ENCODE data around the gene NEMP2. TPM values are rescaled to one million over a fixed set of nuclear protein-coding genes. Genes with fewer than 3 reads are reported as not detected.

The NEMP2 gene
- polyA plus RNA-seq, 1 donor (not counting 4 experiments of a cell fraction or from before 2014, with no cell fraction given) = 2.1 TPM

GRCh38 chr2:190535586-190535985 is 1.1 kb upstream of the NEMP2 start:
- no peaks in the 10 kb centered on the region for H4K20me1 ChIP-seq (ENCODE audit: control insufficient read depth, extremely low read depth, insufficient read depth, low read length)
- peaks cover 6% of the 10 kb centered on the region for H3K9me3 ChIP-seq (ENCODE audit: control insufficient read depth, low read depth, low read length)
- peaks cover 29% of the 10 kb centered on the region for H3K4me1 ChIP-seq (ENCODE audit: control insufficient read depth, extremely low read depth, insufficient read depth, low read length)
- no peaks in the 10 kb centered on the region for H3K27me3 ChIP-seq (ENCODE audit: control insufficient read depth, extremely low read depth, insufficient read depth, low read length)
- no peak for TF ChIP-seq CTCF (optimal IDR thresholded peaks at IDR 0.05 in 1 of 3, IDR thresholded peaks at IDR 0.05 in 1 of 3, conservative IDR thresholded peaks at IDR 0.05 in 1 of 3; ENCODE audit: extremely low read depth in 1 of 3, insufficient read depth in 2 of 3, low read length in 3 of 3)
- no peak for TF ChIP-seq EZH2 (IDR thresholded peaks at IDR 0.05; ENCODE audit: low read length)
- peak overlapping the region; percentile 55 to 89 (median 82) for H3K4me3 ChIP-seq (ENCODE audit: control insufficient read depth in 2 of 3, extremely low read depth in 1 of 3, insufficient read depth in 2 of 3, low read depth in 1 of 3, low read length in 3 of 3)
- peaks cover 3% of the 10 kb centered on the region for H3K79me2 ChIP-seq (ENCODE audit: control insufficient read depth, insufficient read depth, low read length)
- no peak overlapping the region for H2AFZ ChIP-seq (ENCODE audit: control insufficient read depth, low read length)
- no peaks in the 10 kb centered on the region for H3K36me3 ChIP-seq (ENCODE audit: control insufficient read depth in 2 of 2, extremely low read depth in 1 of 2, insufficient read depth in 2 of 2, low read length in 2 of 2)
- H3K9me1 ChIP-seq (ENCODE audit: control insufficient read depth, extremely low read depth, insufficient read depth, low read length) = no peaks in the 10 kb centered on the region
- FAIRE-seq = no peak
- H3K4me2 ChIP-seq (ENCODE audit: control insufficient read depth, extremely low read depth, insufficient read depth, low read depth, low read length) = peak overlapping the region; percentile 95
- H3K9ac ChIP-seq (ENCODE audit: control insufficient read depth, extremely low read depth, insufficient read depth, low read length) = peak overlapping the region; percentile 86
- dilution Hi-C loops (cut with MboI; ENCODE audit: extremely low pct_ligation_motif_present, low sequenced_read_pairs) = no loop called here
- no peak for DNase-seq (ENCODE audit: low read depth, low spot score)
- H3K27ac ChIP-seq (ENCODE audit: control insufficient read depth, insufficient read depth, low read length) = peak overlapping the region; percentile 86

- Histone ChIP-seq H4K20me1 (ENCODE audit: control insufficient read depth, extremely low read depth, insufficient read depth, low read length) (no peaks in the 10 kb centered on the region), H3K4me2 (ENCODE audit: control insufficient read depth, extremely low read depth, insufficient read depth, low read depth, low read length) (peak overlapping the region; percentile 95), H3K9me1 (ENCODE audit: control insufficient read depth, extremely low read depth, insufficient read depth, low read length) (no peaks in the 10 kb centered on the region), H3K4me3 (ENCODE audit: control insufficient read depth in 2 of 3, extremely low read depth in 1 of 3, insufficient read depth in 2 of 3, low read depth in 1 of 3, low read length in 3 of 3) (peak overlapping the region; percentile 55 to 89 (median 82)), H3K4me1 (ENCODE audit: control insufficient read depth, extremely low read depth, insufficient read depth, low read length) (peaks cover 34% of the 10 kb centered on the region), H3K27ac (ENCODE audit: control insufficient read depth, insufficient read depth, low read length) (peak overlapping the region; percentile 86), H3K27me3 (ENCODE audit: control insufficient read depth, extremely low read depth, insufficient read depth, low read length) (no peaks in the 10 kb centered on the region), H3K9me3 (ENCODE audit: control insufficient read depth, low read depth, low read length) (peaks cover 2% of the 10 kb centered on the region), H3K36me3 (ENCODE audit: control insufficient read depth in 2 of 2, extremely low read depth in 1 of 2, insufficient read depth in 2 of 2, low read length in 2 of 2) (no peaks in the 10 kb centered on the region), H3K79me2 (ENCODE audit: control insufficient read depth, insufficient read depth, low read length) (peaks cover 3% of the 10 kb centered on the region), H2AFZ (ENCODE audit: control insufficient read depth, low read length) (peak overlapping the region; percentile 82), H3K9ac (ENCODE audit: control insufficient read depth, extremely low read depth, insufficient read depth, low read length) (peak overlapping the region; percentile 86)
- no peak for DNase-seq (ENCODE audit: low read depth, low spot score)
- no peak for TF ChIP-seq EZH2 (IDR thresholded peaks at IDR 0.05; ENCODE audit: low read length)
- TF ChIP-seq CTCF (optimal IDR thresholded peaks at IDR 0.05 in 1 of 3, IDR thresholded peaks at IDR 0.05 in 1 of 3, conservative IDR thresholded peaks at IDR 0.05 in 1 of 3; ENCODE audit: extremely low read depth in 1 of 3, insufficient read depth in 2 of 3, low read length in 3 of 3) = no peak
- dilution Hi-C loops (cut with MboI; ENCODE audit: extremely low pct_ligation_motif_present, low sequenced_read_pairs) = no loop called here
- FAIRE-seq = no peak
Measured at GRCh38 chr2:190535121-190535439, 558 bp upstream of the NEMP2 start.
